Karpas-422 (cell line): ENCODE data around the gene CYLD. TPM values are rescaled to one million over a fixed set of nuclear protein-coding genes. Genes with fewer than 3 reads are reported as not detected.

Source experiments
- DNase-seq: peaks from one replicate; pipeline ENCODE4 v3.0.0-alpha.2; 2015
- H2AFZ ChIP-seq: fragments of 200-600 bp; sonication (generic); 2 replicates; pipeline ENCODE4 v1.6.1; 2014; ENCODE audit warnings: antibody characterized with exemption, low read length, mixed read lengths
- H3K27ac ChIP-seq: fragments of 200-600 bp; sonication (generic); 2 replicates; pipeline ENCODE4 v1.5.1; 2014; ENCODE audit warnings: mild to moderate bottlenecking, low read length, moderate library complexity
- H3K27me3 ChIP-seq: fragments of 200-600 bp; sonication (generic); 2 replicates; pipeline ENCODE4 v1.6.1; 2014; ENCODE audit warnings: low read length, mixed read lengths
- H3K36me3 ChIP-seq: fragments of 200-600 bp; sonication (generic); 2 replicates; pipeline ENCODE4 v1.6.1; 2014; ENCODE audit warnings: low read length, mixed read lengths; ENCODE audit not compliant: insufficient read depth
- H3K4me1 ChIP-seq: fragments of 200-600 bp; sonication (generic); 2 replicates; pipeline ENCODE4 v1.6.1; 2014; ENCODE audit warnings: mild to moderate bottlenecking, low read length, mixed read lengths
- H3K4me2 ChIP-seq: fragments of 200-600 bp; sonication (generic); 2 replicates; pipeline ENCODE4 v1.6.1; 2014; ENCODE audit warnings: low read length, low read depth, mild to moderate bottlenecking; ENCODE audit not compliant: poor library complexity, severe bottlenecking
- H3K4me3 ChIP-seq: fragments of 200-600 bp; sonication (generic); 2 replicates; pipeline ENCODE4 v1.5.1; 2014; ENCODE audit warnings: mild to moderate bottlenecking, antibody characterized with exemption, low read length, mixed read lengths
- H3K79me2 ChIP-seq: fragments of 200-600 bp; sonication (generic); 2 replicates; pipeline ENCODE4 v1.6.1; 2014; ENCODE audit warnings: mild to moderate bottlenecking, low read length, mixed read lengths
- H3K9ac ChIP-seq: fragments of 200-600 bp; sonication (generic); 2 replicates; pipeline ENCODE4 v1.6.0; 2014; ENCODE audit warnings: low read length
- H3K9me2 ChIP-seq: fragments of 200-600 bp; sonication (generic), shearing (Covaris generic); replicated peaks from 2 replicates; pipeline ENCODE4 v1.6.0; 2014; ENCODE audit warnings: mild to moderate bottlenecking, low read length, moderate library complexity; ENCODE audit not compliant: insufficient read depth
- H3K9me3 ChIP-seq: fragments of 300-700, 200-600 bp; sonication (generic); 2 replicates; pipeline ENCODE4 v1.6.1; 2014; ENCODE audit warnings: low read length, mixed read lengths
- H4K20me1 ChIP-seq: fragments of 200-600 bp; sonication (generic); 2 replicates; pipeline ENCODE4 v1.6.1; 2014; ENCODE audit warnings: mild to moderate bottlenecking, antibody characterized with exemption, low read length, low read depth; ENCODE audit not compliant: insufficient read depth
- small RNA-seq: library from RNA; depleted of rRNA; stranded (forward); fragments of <200 nt; gene quantifications from one replicate; pipeline ENCODE3, GENCODE V24; 2014
- total RNA-seq: library from RNA; depleted of rRNA; stranded (reverse); fragments of >200 nt; shearing (Covaris generic); gene quantifications from 2 replicates; pipeline ENCODE4 v1.2.3, GENCODE V29; 2014; ENCODE audit warnings: low replicate concordance; rRNA removed

CYLD gene
- total RNA-seq, 1 experiment from 2014 or later, result 44.4 TPM

- H3K79me2 ChIP-seq, result no peaks in the 10 kb centered on the region
- no peaks in the 10 kb centered on the region for H3K36me3 ChIP-seq
- no peaks in the 10 kb centered on the region for H3K9me3 ChIP-seq
- H3K27ac ChIP-seq, result no peak overlapping the region
- H3K4me3 ChIP-seq, result no peak overlapping the region
- H2AFZ ChIP-seq, result no peak overlapping the region
- H3K4me1 ChIP-seq, result no peaks in the 10 kb centered on the region
- H3K9me2 ChIP-seq, result no peaks in the 10 kb centered on the region
- H3K9ac ChIP-seq, result no peak overlapping the region
- no peak for DNase-seq
- no peaks in the 10 kb centered on the region for H4K20me1 ChIP-seq
- no peaks in the 10 kb centered on the region for H3K27me3 ChIP-seq
- no peak overlapping the region for H3K4me2 ChIP-seq
Measured at GRCh38 chr16:50842589-50842988, 100.7 kb downstream of the CYLD start.

GRCh38 chr16:50844840-50845239 is 103.0 kb downstream of the CYLD start:
- H3K9me3 ChIP-seq, result no peaks in the 10 kb centered on the region
- no peak for DNase-seq
- no peaks in the 10 kb centered on the region for H3K4me1 ChIP-seq
- H3K79me2 ChIP-seq, result no peaks in the 10 kb centered on the region
- no peaks in the 10 kb centered on the region for H3K9me2 ChIP-seq
- H3K27ac ChIP-seq, result no peak overlapping the region
- H3K27me3 ChIP-seq, result no peaks in the 10 kb centered on the region
- H2AFZ ChIP-seq, result no peak overlapping the region
- no peak overlapping the region for H3K4me2 ChIP-seq
- H4K20me1 ChIP-seq, result no peaks in the 10 kb centered on the region
- no peak overlapping the region for H3K9ac ChIP-seq
- H3K4me3 ChIP-seq, result no peak overlapping the region
- no peaks in the 10 kb centered on the region for H3K36me3 ChIP-seq

- Histone ChIP-seq H3K27ac (no peak overlapping the region), H3K79me2 (no peaks in the 10 kb centered on the region), H3K9ac (no peak overlapping the region), H3K9me2 (no peaks in the 10 kb centered on the region), H3K4me1 (no peaks in the 10 kb centered on the region), H3K36me3 (no peaks in the 10 kb centered on the region), H3K4me2 (no peak overlapping the region), H3K27me3 (no peaks in the 10 kb centered on the region), H2AFZ (no peak overlapping the region), H3K4me3 (no peak overlapping the region), H4K20me1 (no peaks in the 10 kb centered on the region), H3K9me3 (no peaks in the 10 kb centered on the region)
- DNase-seq, result no peak
Measured at GRCh38 chr16:50845296-50845695, 103.4 kb downstream of the CYLD start.

GRCh38 chr16:50846511-50846910 is 104.6 kb downstream of the CYLD start:
- DNase-seq, result no peak
- H4K20me1 ChIP-seq, result no peaks in the 10 kb centered on the region
- no peak overlapping the region for H3K9ac ChIP-seq
- H3K27ac ChIP-seq, result no peak overlapping the region
- H2AFZ ChIP-seq, result no peak overlapping the region
- H3K79me2 ChIP-seq, result no peaks in the 10 kb centered on the region
- no peaks in the 10 kb centered on the region for H3K4me1 ChIP-seq
- H3K27me3 ChIP-seq, result no peaks in the 10 kb centered on the region
- no peaks in the 10 kb centered on the region for H3K9me2 ChIP-seq
- H3K4me3 ChIP-seq, result no peak overlapping the region
- no peaks in the 10 kb centered on the region for H3K9me3 ChIP-seq
- no peaks in the 10 kb centered on the region for H3K36me3 ChIP-seq
- H3K4me2 ChIP-seq, result no peak overlapping the region

- Histone ChIP-seq H3K9ac (no peak overlapping the region), H3K4me3 (no peak overlapping the region), H3K9me3 (no peaks in the 10 kb centered on the region), H3K36me3 (no peaks in the 10 kb centered on the region), H3K79me2 (no peaks in the 10 kb centered on the region), H4K20me1 (no peaks in the 10 kb centered on the region), H3K9me2 (no peaks in the 10 kb centered on the region), H3K27ac (no peak overlapping the region), H3K4me2 (no peak overlapping the region), H2AFZ (no peak overlapping the region), H3K27me3 (no peaks in the 10 kb centered on the region), H3K4me1 (no peaks in the 10 kb centered on the region)
- DNase-seq, result no peak
Measured at GRCh38 chr16:50847166-50847565, 105.3 kb downstream of the CYLD start.

GRCh38 chr16:50848755-50849514 is 107.0 kb downstream of the CYLD start:
- Histone ChIP-seq H3K36me3 (no peaks in the 10 kb centered on the region), H3K9me3 (no peaks in the 10 kb centered on the region), H3K4me2 (no peak overlapping the region), H3K27ac (no peak overlapping the region), H3K9ac (no peak overlapping the region), H2AFZ (no peak overlapping the region), H3K9me2 (no peaks in the 10 kb centered on the region), H3K27me3 (no peaks in the 10 kb centered on the region), H3K4me1 (no peaks in the 10 kb centered on the region), H3K4me3 (no peak overlapping the region), H3K79me2 (no peaks in the 10 kb centered on the region), H4K20me1 (no peaks in the 10 kb centered on the region)
- no peak for DNase-seq

Small RNA genes within 50 kb of the gene (small RNA-seq; reads per million reads assigned to genes)
- gene MIR3181, result not detected

Other genes starting within 250 kb of the CYLD start
- gene NKD1, start 193.7 kb upstream of the CYLD start, total RNA-seq, result not detected in 2 replicates
- gene SNX20, start 60.8 kb upstream of the CYLD start, total RNA-seq, result 10.2 and 15.4 TPM in 2 replicates
- not detected in 2 replicates for gene NOD2, start 48.5 kb upstream of the CYLD start, total RNA-seq